NK-92 (cell line): ENCODE measurements around the gene COP1.
A peak's percentile ranks its signal among the peaks of the same experiment; 100 is the strongest.
"Not testable (repeated sequence)": the region's sequence is repeated elsewhere in the genome, so short reads cannot be mapped to it uniquely, and the experiment has no call there.

Source experiments
- DNase-seq: peaks from one replicate; lab custom pipeline; 2025; ENCODE audit not compliant: unreplicated experiment; lab: John Stamatoyannopoulos, UW

The COP1 gene

GRCh38 chr1:176206961-176207902 lies at the start of gene COP1:
Gene COP1 (minus strand): TSS chr1:176207286. CDS start chr1:176206978, 308 bp downstream.
- peak; percentile 85 for DNase-seq

- no peak for DNase-seq
Measured at GRCh38 chr1:176252191-176252590, 45.1 kb upstream of the COP1 start.

GRCh38 chr1:176244851-176245250 lies 37.8 kb upstream of the COP1 start:
- no peak for DNase-seq

- DNase-seq, result no peak
Measured at GRCh38 chr1:176243746-176244145, 36.7 kb upstream of the COP1 start.

DNA sequence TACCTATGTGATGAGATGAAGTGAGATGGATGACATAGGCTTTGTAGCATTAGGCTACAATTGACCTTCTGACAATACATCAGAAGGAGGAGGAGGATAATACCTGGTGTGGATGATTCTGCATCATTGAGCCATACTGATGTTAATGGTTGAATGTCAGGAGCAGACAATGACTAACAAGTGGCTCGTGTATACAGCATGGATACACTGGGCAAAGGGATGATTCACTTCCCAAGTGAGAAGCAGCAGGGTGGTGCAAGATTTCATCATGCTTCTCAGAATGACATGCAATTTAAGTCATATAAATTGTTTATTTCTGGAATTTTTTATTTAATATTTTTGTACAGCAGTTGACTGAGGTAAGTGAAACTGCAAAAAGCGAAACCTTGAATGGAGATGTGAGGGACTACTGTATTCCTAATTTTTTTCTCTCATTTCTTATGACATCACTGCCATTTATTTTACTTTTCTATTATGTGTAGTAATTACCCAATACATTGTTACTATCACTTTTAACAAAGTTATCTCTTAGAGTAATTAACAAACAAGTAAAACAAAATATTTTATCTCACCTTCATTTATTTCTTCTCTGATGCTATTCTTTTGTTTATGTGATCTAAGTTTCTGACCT lies 34.4 kb upstream of the COP1 start:
- DNase-seq, result no peak

- not testable (repeated sequence) for DNase-seq
Measured at GRCh38 chr1:176233657-176234056, 26.6 kb upstream of the COP1 start.

GRCh38 chr1:176227579-176227978 lies 20.5 kb upstream of the COP1 start:
- no peak for DNase-seq

- no peak for DNase-seq
Measured at GRCh38 chr1:176225911-176226310, 18.8 kb upstream of the COP1 start.

- DNase-seq, result no peak
Measured at GRCh38 chr1:176225479-176225875, 18.4 kb upstream of the COP1 start.

GRCh38 chr1:176222196-176222595 lies 15.1 kb upstream of the COP1 start:
- no peak for DNase-seq

DNA sequence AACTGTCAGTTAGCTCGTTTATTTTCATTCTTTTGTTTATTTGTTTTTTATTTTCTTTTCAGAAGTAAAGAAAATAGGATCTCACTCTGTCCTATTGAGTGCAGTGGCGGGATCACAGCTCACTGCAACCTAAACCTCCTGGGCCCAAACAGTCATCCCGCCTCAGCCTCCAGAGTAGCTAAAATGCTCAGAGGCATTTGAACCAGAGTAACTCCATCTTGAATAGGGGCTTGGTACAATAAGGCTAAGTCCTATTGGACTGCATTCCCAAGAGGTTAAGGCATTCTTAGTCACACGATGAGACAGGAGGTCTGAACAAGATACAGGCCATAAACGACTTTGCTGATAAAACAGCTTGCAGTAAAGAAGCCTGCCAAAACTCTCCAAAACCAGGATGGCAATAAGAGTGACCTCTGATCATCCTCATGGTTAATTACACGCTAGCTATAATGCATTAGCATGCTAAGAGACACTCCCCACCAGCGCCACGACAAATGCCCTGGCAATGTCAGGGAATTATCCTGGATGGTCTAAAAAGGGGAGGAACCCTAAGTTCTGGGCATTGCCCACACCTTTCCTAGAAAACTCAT lies 13.1 kb upstream of the COP1 start:
- DNase-seq, result no peak

DNA sequence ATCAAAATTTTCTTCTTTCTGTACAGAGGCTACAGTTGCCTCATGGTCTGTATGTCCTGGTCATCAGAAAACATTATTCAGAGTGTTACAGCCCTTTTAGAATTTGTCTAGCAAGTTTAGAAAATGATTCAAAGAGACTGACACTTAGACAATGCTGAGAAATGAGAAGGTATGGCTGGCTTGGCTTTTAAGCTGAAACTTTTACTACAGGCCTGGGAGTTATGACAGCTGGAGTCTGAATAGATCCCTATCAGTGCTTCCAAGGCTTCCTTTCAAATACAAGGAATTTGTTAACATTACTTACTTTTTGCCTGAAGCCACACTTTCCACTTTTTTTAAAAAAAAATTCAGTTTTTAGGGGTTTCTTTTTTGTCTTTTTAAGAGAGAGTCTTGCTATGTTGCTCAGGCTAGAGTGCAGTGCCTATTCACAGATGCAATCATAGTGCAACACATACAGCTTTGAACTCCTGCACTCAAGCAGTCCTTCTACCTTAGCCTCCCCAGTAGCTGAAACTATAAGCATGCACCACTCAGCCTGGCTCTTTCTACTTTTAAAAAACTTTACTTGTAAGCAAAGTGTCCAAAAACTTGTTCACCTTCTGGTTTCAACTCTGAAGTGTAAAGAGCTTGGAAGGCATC lies 10.5 kb upstream of the COP1 start:
- DNase-seq, result no peak

- DNase-seq, result no peak
Measured at GRCh38 chr1:176216031-176216430, 8.9 kb upstream of the COP1 start.

GRCh38 chr1:176211396-176212165 lies 4.5 kb upstream of the COP1 start:
- no peak for DNase-seq

DNA sequence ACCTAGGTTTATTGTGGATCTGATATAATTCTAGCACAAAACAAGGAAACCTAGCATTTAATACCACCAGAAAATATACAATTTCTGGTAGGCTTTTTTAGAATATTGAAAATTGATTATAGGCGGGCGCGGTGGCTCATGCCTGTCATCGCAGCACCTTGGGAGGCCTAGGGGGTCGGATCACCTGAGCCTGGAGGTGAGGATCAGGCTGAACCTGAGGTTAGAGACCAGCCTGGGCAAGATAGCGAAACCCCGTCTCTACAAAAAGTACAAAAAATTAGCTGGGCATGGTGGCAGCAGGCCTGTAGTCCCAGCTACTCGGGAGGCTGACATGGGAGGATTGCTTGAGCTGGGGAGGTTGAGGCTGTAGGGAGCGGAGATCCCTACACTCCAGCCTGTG lies 948 bp upstream of the COP1 start:
- DNase-seq, result no peak

- no peak for DNase-seq
Measured at GRCh38 chr1:176206006-176206960, 803 bp downstream of the COP1 start.

DNA sequence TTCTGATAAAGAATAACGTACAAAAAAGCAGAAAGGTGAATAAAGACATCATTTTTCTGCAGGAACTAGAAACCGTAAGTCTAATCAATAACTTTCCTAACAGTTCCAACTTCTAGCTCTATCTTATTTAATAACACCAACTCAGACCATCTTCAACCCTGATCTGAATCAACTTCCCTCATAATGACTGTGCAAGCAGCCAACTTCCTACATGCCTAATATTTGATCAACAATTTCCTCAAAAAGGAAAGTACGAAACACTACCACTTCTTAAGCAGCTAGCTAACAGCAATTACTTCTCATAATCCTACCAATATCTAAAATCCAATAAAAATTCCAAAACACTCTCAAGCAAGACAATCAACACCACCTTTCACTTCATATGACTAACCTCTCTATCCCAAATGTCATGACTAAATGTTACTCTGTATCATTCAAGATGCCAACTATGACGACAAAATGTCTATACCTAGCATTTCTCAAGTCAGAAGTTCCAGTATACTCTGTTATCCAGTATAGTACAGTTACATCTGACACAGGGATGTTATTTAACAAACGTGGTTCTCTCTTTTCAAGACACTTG lies 1.7 kb downstream of the COP1 start:
- no peak for DNase-seq

DNA sequence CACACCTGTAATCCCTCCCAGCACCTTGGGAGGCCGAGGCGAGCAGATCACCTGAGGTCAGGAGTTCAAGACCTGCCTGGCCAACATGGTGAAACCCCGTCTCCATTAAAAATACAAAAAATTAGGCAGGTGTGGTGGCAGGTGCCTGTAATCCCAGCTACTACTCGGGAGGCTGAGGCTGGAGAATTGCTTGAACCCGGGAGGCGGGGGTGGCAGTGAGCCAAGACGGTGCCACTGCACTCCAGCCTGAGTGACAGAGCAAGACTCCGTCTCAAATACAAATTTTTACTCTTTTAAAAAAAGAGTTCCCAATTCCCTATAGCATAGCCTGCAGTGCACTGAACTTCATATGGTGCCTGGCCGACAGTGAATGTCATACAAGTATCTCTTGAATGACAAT lies 2.4 kb downstream of the COP1 start:
- not testable (repeated sequence) for DNase-seq

DNA sequence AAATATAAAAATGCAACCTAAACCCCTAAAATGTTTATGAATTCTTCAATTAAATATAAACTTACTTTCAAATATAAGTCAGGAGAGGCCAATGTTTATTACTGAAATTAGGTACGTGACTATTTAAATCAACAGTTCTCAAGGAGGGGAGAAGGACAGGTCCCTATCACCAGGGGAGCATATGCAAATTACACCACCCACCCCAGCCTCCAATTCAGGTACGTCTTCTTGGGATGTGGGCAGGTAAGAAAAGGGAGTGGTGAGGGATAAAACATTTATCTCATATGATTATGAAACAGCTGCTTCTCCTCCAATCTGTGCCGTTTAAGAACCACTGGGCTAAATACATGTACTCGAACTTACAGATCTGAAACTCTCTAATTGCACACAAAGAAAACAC lies 3.4 kb downstream of the COP1 start:
- DNase-seq, result no peak
